H1 (cell line): ENCODE measurements around the gene TRIM75. TPM values are rescaled to one million over a fixed set of nuclear protein-coding genes. Genes with fewer than 3 reads are reported as not detected.

Experiments
- CTCF ChIA-PET: fragments of 300-600 bp; sonication (Branson Sonifier 250); formaldehyde crosslinking; loops from one replicate; lab custom pipeline; 2021; ENCODE audit not compliant: partially characterized antibody; lab: Charles Lee
- POLR2A ChIA-PET: fragments of 300-600 bp; sonication (Branson Sonifier 250); formaldehyde crosslinking; loops from one replicate; lab custom pipeline; 2021; ENCODE audit warnings: inconsistent platforms; ENCODE audit not compliant: partially characterized antibody; lab: Charles Lee
- DNase-seq, 2 experiments: peaks; one replicate each; pipeline versions ENCODE4 v3.0.0 to v3.0.0-alpha.2; 2010 to 2022; ENCODE audit warnings: low spot score in 2 of 2, low read depth in 1 of 2, mixed read lengths in 1 of 2
- FAIRE-seq: peaks from 2 replicates; lab custom pipeline; 2011; peaks lifted over from hg19 to GRCh38; lab: Jason Lieb, UNC
- H2AFZ ChIP-seq: 2 replicates; pipeline ENCODE4 v1.8.1; 2012; ENCODE audit warnings: low read length, inconsistent platforms
- H2AK5ac ChIP-seq: 2 replicates; pipeline ENCODE4 v1.6.1; 2013; ENCODE audit warnings: low read depth, low read length
- H2BK120ac ChIP-seq: replicated peaks from 2 replicates; pipeline ENCODE3; 2013; ENCODE audit warnings: low read depth, low read length, inconsistent platforms
- H2BK12ac ChIP-seq: 2 replicates; pipeline ENCODE4 v1.6.1; 2013; ENCODE audit warnings: low read depth, low read length
- H2BK15ac ChIP-seq: 2 replicates; pipeline ENCODE4 v1.6.1; 2013; ENCODE audit warnings: low read length
- H2BK20ac ChIP-seq: 2 replicates; pipeline ENCODE4 v1.6.1; 2013; ENCODE audit warnings: low read length
- H2BK5ac ChIP-seq: 2 replicates; pipeline ENCODE4 v1.6.1; 2013; ENCODE audit warnings: low read depth, low read length
- H3K14ac ChIP-seq: 2 replicates; pipeline ENCODE4 v1.6.1; 2013; ENCODE audit warnings: inconsistent platforms; ENCODE audit not compliant: insufficient read length
- H3K18ac ChIP-seq: 2 replicates; pipeline ENCODE4 v1.6.1; 2013; ENCODE audit warnings: low read length; ENCODE audit errors: extremely low read depth
- H3K23ac ChIP-seq: 2 replicates; pipeline ENCODE4 v1.6.1; 2013; ENCODE audit warnings: inconsistent platforms; ENCODE audit not compliant: insufficient read length
- H3K23me2 ChIP-seq: 2 replicates; pipeline ENCODE4 v1.6.1; 2013; ENCODE audit warnings: low read depth, low read length
- H3K27ac ChIP-seq: 2 replicates; pipeline ENCODE4 v1.6.1; 2011; ENCODE audit warnings: low read depth, low read length, inconsistent platforms
- H3K27me3 ChIP-seq, 4 experiments: replicated peaks in 1 of 4; 1 replicate in 1 of 4; 2 replicates in 3 of 4; pipeline versions ENCODE4 v1.6.1 to v1.8.1; 2011 to 2013; ENCODE audit warnings: low read length in 3 of 4, mild to moderate bottlenecking in 3 of 4, inconsistent platforms in 2 of 4, mixed read lengths in 2 of 4, moderate library complexity in 1 of 4; ENCODE audit not compliant: control insufficient read depth in 3 of 4, insufficient read depth in 3 of 4; ENCODE audit errors: extremely low read depth in 1 of 4
- H3K36me3 ChIP-seq, 4 experiments: 2 replicates each; pipeline versions ENCODE4 v1.6.1 to v1.8.1; 2011 to 2013; ENCODE audit warnings: mild to moderate bottlenecking in 4 of 4, low read length in 3 of 4, moderate library complexity in 2 of 4, control low read depth in 1 of 4, inconsistent platforms in 1 of 4; ENCODE audit not compliant: insufficient read depth in 4 of 4, control insufficient read depth in 2 of 4
- H3K4ac ChIP-seq: replicated peaks from 2 replicates; pipeline ENCODE3; 2013; ENCODE audit warnings: low read length, low read depth, mixed read lengths, inconsistent platforms; ENCODE audit not compliant: insufficient read length
- H3K4me1 ChIP-seq, 4 experiments: replicated peaks in 1 of 4; 1 replicate in 1 of 4; 2 replicates in 3 of 4; pipeline versions ENCODE4 v1.6.1 to v1.8.1; 2011 to 2013; ENCODE audit warnings: low read length in 3 of 4, inconsistent platforms in 2 of 4, mixed read lengths in 1 of 4; ENCODE audit not compliant: insufficient read depth in 4 of 4, control insufficient read depth in 3 of 4
- H3K4me2 ChIP-seq, 2 experiments: 2 replicates each; pipeline versions ENCODE4 v1.6.1 to v1.8.1; 2011 to 2013; ENCODE audit warnings: low read depth in 2 of 2, low read length in 2 of 2, control low read depth in 1 of 2, inconsistent platforms in 1 of 2, mild to moderate bottlenecking in 1 of 2; ENCODE audit not compliant: insufficient read depth in 1 of 2
- H3K4me3 ChIP-seq, 4 experiments: fragments of 200-600, 300-600 bp in 1 of 4; sonication (generic), shearing (Covaris generic), sonication (Bioruptor Twin) in 1 of 4; 2 replicates each; pipeline versions ENCODE4 v1.5.1 to v1.8.1; 2011 to 2016; ENCODE audit warnings: low read length in 4 of 4, low read depth in 3 of 4, control low read depth in 2 of 4, inconsistent platforms in 2 of 4, mild to moderate bottlenecking in 2 of 4, mixed read lengths in 1 of 4, moderate library complexity in 1 of 4; ENCODE audit not compliant: insufficient read depth in 2 of 4; ENCODE audit errors: extremely low read depth in 1 of 4
- H3K56ac ChIP-seq: replicated peaks from 2 replicates; pipeline ENCODE3; 2013; ENCODE audit warnings: low read depth, mild to moderate bottlenecking, mixed read lengths, low read length, inconsistent platforms; ENCODE audit not compliant: insufficient read length
- H3K79me1 ChIP-seq: 2 replicates; pipeline ENCODE4 v1.6.1; 2013; ENCODE audit warnings: low read depth, low read length, control low read depth
- H3K79me2 ChIP-seq, 2 experiments: 2 replicates each; pipeline versions ENCODE4 v1.6.1 to v1.8.1; 2012 to 2013; ENCODE audit warnings: low read length in 2 of 2, mild to moderate bottlenecking in 2 of 2, inconsistent platforms in 1 of 2; ENCODE audit not compliant: insufficient read depth in 2 of 2, control insufficient read depth in 1 of 2
- H3K9ac ChIP-seq, 4 experiments: replicated peaks in 1 of 4; 1 replicate in 1 of 4; 2 replicates in 3 of 4; pipeline versions ENCODE4 v1.6.1 to v1.8.1; 2011 to 2013; ENCODE audit warnings: low read depth in 3 of 4, low read length in 3 of 4, control low read depth in 2 of 4, mild to moderate bottlenecking in 2 of 4, moderate library complexity in 2 of 4, inconsistent platforms in 1 of 4; ENCODE audit errors: extremely low read depth in 1 of 4
- H3K9me3 ChIP-seq, 2 experiments: 2 replicates each; pipeline versions ENCODE4 v1.6.1 to v1.8.1; 2012 to 2013; ENCODE audit warnings: mild to moderate bottlenecking in 2 of 2, moderate library complexity in 2 of 2, control low read depth in 1 of 2, inconsistent platforms in 1 of 2, low read depth in 1 of 2, low read length in 1 of 2, mixed read lengths in 1 of 2; ENCODE audit not compliant: insufficient read depth in 2 of 2
- H4K20me1 ChIP-seq, 2 experiments: replicated peaks in 1 of 2; 2 replicates each; pipeline versions ENCODE3 to v1.8.1; 2011 to 2013; ENCODE audit warnings: inconsistent platforms in 2 of 2, low read length in 2 of 2, mild to moderate bottlenecking in 1 of 2; ENCODE audit not compliant: insufficient read depth in 2 of 2, control insufficient read depth in 1 of 2
- H4K5ac ChIP-seq: 2 replicates; pipeline ENCODE4 v1.6.1; 2013; ENCODE audit warnings: low read length, low read depth, mixed read lengths, inconsistent platforms; ENCODE audit not compliant: insufficient read length
- H4K8ac ChIP-seq: 2 replicates; pipeline ENCODE4 v1.8.0; 2013; ENCODE audit warnings: mild to moderate bottlenecking, moderate library complexity, low read length, inconsistent platforms; ENCODE audit not compliant: insufficient read depth; ENCODE audit errors: extremely low read depth
- H4K91ac ChIP-seq: replicated peaks from 2 replicates; pipeline ENCODE3; 2013; ENCODE audit warnings: low read length, mixed read lengths, inconsistent platforms; ENCODE audit not compliant: insufficient read length
- TCF12 ChIP-seq: IDR thresholded peaks from 2 replicates; pipeline ENCODE4 v1.6.1; 2011; ENCODE audit warnings: low read depth, mild to moderate bottlenecking, low read length
- WGBS, 2 experiments: shearing (Covaris generic) in 1 of 2; methylation state at CpG; one replicate each; pipeline versions ENCODE4 v1.1.6 to v1.1.7; 2013 to 2015; ENCODE audit warnings: low lambda C conversion rate in 2 of 2, mixed read lengths in 2 of 2, inconsistent platforms in 1 of 2, low coverage in 1 of 2, missing lambda C conversion rate in 1 of 2; ENCODE audit not compliant: insufficient replicate concordance in 2 of 2, insufficient coverage in 1 of 2, insufficient read length in 1 of 2; ENCODE audit errors: extremely low coverage in 1 of 2, missing lambda C conversion rate in 1 of 2; 5-methylcytosine and 5-hydroxymethylcytosine counted together
- polyA plus RNA-seq, 7 experiments: library from polyadenylated mRNA; depleted of rRNA in 3 of 7; stranded (reverse) in 5 of 7; unstranded in 2 of 7; fragments of >200 nt in 5 of 7; fragments of 200-250 nt in 2 of 7; gene quantifications; 1 replicate in 5 of 7; 2 replicates in 1 of 7; 4 replicates in 1 of 7; pipeline versions ENCODE4 v1.2.1 to v1.2.3, GENCODE V29; 2011 to 2013; ENCODE audit warnings: missing spikeins in 2 of 7, mixed read lengths in 2 of 7
- total RNA-seq: library from RNA; stranded (reverse); fragmentation: NEBNext Ultra II Directional; extraction: Animal tissue kit (Norgen Biotek cat#: 25700); gene quantifications from 2 replicates; pipeline ENCODE4 v1.2.1, GENCODE V29; 2021

The TRIM75 gene
- total and polyA plus RNA-seq, 2 of the 8 experiments (the other 6 are each of a cell fraction or from before 2014, with no cell fraction given): not detected

DNA sequence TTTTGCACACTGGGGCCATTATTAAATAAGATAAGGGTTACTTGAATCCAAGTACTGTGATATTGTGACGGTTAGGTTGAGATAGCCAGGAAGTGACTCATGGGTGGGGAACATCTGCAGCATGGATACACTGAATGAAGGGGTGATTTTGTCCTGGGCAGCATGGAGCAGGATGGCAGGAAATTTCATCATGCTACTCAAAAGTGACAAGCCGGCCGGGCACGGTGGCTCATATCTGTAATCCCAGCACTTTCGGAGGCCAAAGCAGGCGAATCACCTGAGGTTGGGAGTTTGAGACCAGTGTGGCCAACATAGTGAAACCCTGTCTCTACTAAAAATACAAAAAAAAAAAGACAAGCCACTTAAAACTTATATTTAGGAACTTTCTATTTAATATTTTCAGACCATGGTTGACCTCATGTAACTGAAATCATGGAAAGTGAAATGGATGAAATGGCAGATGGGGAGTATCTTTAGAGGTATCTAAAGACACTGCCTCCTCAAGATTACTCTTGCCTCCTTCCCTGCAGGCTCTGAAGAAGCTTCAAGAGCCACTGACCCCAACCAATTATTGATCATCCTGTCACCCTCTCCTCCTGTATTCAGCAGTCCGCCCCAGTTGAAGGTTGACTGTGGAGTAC lies 25.8 kb upstream of the TRIM75 start:
- no peak for TF ChIP-seq TCF12
- ChIA-PET POLR2A (no interaction called here), CTCF (interaction anchor here (0.8 to 4.4 kb wide), 2 partner anchors 11 to 95 kb away, joined by 3 to 14 read pairs; no protein-coding TSS in a partner anchor)
- H2BK15ac ChIP-seq: no peak overlapping the region
- no peak overlapping the region for H2BK12ac ChIP-seq
- H3K4me1 ChIP-seq: no peaks in the 10 kb centered on the region
- H3K27me3 ChIP-seq: no peaks in the 10 kb centered on the region
- WGBS, 2 experiments: 95% methylated on average over 7 of the region's 7 CpGs; no CpG with 5 or more reads in 1 of the 2 experiments
- H3K4me3 ChIP-seq: no peak overlapping the region
- no peaks in the 10 kb centered on the region for H3K79me1 ChIP-seq
- H2BK20ac ChIP-seq: no peak overlapping the region
- H2AK5ac ChIP-seq: no peak overlapping the region
- H3K4ac ChIP-seq: no peak overlapping the region
- H4K91ac ChIP-seq: no peak overlapping the region
- no peak overlapping the region for H3K56ac ChIP-seq
- no peak overlapping the region for H4K8ac ChIP-seq
- H3K23me2 ChIP-seq: no peaks in the 10 kb centered on the region
- H2BK5ac ChIP-seq: no peak overlapping the region
- FAIRE-seq (no peak), DNase-seq (no peak)
- H3K23ac ChIP-seq: no peak overlapping the region
- H3K27ac ChIP-seq: no peak overlapping the region
- H3K36me3 ChIP-seq: no peaks in the 10 kb centered on the region
- H3K4me2 ChIP-seq: no peak overlapping the region
- H3K9me3 ChIP-seq: no peaks in the 10 kb centered on the region; a peak in 1 of 4 replicates
- H2AFZ ChIP-seq: no peak overlapping the region; the same call in 1 of the 2 replicates
- H3K14ac ChIP-seq: no peak overlapping the region
- no peak overlapping the region for H4K5ac ChIP-seq
- H3K9ac ChIP-seq: no peak overlapping the region
- no peaks in the 10 kb centered on the region for H3K79me2 ChIP-seq
- H2BK120ac ChIP-seq: no peak overlapping the region
- H3K18ac ChIP-seq: no peak overlapping the region
- no peaks in the 10 kb centered on the region for H4K20me1 ChIP-seq
